HT-29 (cell line): ENCODE data around the gene XYLT1. TPM values are rescaled to one million over a fixed set of nuclear protein-coding genes. Genes with fewer than 3 reads are reported as not detected.
"Not testable (repeated sequence)": the region's sequence is repeated elsewhere in the genome, so short reads cannot be mapped to it uniquely, and the experiment has no call there.

Source experiments
- DNase-seq: peaks from one replicate; pipeline ENCODE4 v3.0.0-alpha.2; 2015; ENCODE audit warnings: low spot score
- total RNA-seq: library from RNA; depleted of rRNA; stranded (reverse); fragments of >200 nt; shearing (Covaris generic); gene quantifications from 2 replicates; pipeline ENCODE4 v1.2.3, GENCODE V29; 2014; rRNA removed

XYLT1 gene, protein sequence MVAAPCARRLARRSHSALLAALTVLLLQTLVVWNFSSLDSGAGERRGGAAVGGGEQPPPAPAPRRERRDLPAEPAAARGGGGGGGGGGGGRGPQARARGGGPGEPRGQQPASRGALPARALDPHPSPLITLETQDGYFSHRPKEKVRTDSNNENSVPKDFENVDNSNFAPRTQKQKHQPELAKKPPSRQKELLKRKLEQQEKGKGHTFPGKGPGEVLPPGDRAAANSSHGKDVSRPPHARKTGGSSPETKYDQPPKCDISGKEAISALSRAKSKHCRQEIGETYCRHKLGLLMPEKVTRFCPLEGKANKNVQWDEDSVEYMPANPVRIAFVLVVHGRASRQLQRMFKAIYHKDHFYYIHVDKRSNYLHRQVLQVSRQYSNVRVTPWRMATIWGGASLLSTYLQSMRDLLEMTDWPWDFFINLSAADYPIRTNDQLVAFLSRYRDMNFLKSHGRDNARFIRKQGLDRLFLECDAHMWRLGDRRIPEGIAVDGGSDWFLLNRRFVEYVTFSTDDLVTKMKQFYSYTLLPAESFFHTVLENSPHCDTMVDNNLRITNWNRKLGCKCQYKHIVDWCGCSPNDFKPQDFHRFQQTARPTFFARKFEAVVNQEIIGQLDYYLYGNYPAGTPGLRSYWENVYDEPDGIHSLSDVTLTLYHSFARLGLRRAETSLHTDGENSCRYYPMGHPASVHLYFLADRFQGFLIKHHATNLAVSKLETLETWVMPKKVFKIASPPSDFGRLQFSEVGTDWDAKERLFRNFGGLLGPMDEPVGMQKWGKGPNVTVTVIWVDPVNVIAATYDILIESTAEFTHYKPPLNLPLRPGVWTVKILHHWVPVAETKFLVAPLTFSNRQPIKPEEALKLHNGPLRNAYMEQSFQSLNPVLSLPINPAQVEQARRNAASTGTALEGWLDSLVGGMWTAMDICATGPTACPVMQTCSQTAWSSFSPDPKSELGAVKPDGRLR
- total RNA-seq: 0.10 and 0.38 TPM in 2 replicates

DNA sequence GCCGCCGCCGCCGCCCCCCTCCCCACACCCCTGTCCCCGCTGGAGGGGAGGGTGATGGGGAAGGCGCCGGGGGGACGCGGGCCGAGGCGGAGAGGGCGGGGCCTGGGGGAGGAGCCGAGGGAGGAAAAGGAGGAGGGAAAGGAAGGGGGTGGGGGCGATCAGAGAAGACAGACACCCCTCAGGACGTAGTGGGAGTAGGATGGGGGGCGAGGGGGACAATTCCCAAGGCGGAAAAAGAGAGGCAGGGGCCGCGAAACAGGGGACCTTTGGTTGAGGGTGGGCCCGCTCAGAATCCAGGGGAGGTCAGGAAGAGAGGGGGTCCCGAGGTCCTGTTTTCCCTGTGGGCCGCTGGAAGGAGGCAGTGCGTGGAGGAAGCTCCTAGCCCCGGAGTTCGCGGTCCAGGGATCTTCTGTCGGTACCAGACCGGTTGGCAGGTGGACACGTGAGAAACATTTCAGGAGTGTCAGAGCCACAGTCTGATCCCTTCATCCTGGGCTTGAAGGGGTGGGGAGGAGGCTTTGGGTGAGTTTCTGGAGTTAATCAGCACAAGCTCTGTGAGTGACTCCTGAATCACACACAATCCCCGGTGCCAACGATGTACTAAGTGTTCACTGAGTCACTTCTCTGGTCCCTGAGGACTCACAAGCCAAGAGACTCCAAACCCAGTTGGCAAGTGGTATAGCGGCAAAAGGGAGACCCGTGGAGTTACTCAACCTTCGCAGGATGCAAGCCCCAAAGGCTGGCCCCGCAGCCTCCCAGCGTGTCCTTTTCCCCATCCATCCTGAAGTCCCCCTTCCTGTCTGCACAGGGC is at the start of gene XYLT1:
TSS of gene XYLT1 (minus strand) at position 53 of the 811 bp plus-strand sequence. CDS start 164 bp downstream, outside the sequence.
- no peak for DNase-seq

DNA sequence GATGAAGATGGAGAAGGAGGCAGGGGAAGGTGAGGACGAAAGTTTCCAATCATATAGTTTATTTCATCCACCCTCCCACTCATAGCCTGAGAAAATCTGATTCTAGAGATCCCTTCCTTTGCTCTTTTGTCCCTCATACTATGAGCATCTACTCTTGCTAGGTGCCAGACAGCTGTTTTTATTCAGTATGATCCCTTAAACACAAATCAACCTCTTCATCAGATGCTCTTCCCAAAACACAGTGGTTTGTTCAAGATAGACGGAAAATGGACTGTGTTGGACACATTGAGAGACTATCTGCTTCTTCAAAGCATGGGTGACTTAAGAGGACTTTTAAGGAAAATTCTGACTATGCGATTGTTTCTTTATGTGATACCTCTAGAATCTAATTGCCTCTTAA is 49.4 kb upstream of the XYLT1 start:
- DNase-seq: no peak

DNA sequence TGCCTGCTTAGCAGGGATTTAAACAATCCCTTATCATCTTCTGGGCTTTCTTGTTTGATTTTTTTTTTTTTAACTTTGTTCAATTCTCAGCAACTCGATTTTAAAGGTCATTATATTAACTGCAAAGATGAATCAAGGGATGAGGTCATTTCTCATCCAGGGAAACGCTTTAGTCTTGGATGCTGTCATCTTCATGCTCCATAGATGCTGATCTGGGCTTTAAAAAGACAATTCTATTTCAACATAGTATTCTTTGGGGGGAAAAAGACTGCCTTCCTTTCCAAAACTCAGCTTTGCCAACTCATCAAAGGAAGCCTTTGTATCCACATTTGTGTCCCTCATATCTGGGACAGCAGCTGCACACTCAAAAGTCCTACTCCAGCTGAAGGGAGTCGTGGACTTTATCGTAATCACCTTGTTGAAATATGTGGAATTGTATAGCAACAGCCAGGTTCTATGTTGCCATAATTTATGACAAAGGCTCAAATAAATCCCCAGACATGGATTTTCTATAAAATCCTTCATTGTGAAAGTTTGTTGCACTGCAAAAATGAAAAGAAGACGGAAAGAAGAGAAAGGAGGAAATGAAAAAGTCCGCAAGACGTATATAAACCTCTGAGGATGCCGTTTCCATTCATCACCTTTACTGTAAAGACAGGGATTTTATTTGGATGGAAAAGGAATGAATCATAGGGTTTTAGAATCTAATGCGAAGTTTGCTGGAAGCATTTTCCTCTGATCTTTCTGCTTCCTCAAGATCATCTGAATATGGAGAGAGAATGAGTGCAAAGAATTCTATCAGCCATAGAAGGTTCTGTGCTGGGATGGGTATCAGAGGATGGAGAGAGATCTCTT is 48.6 kb upstream of the XYLT1 start:
- no peak for DNase-seq

DNA sequence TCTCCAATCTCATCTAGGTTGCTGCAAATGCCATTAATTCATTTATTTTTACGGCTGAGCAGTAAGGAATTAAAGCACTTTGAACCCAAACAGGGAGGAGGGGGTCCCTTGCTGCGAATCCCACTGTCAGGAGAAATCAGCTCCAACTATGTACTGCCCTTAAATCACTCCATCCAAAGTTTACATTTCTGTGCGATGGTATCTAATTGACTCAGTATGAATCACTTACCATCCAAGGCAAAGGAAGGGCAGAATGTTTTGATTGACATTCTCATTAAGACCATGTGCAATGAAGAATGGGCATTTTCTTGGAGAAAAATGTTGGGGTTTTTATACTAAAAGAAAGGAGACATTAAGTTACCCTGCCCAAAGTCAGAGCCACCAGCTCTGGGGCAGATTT is 47.7 kb upstream of the XYLT1 start:
- no peak for DNase-seq

DNA sequence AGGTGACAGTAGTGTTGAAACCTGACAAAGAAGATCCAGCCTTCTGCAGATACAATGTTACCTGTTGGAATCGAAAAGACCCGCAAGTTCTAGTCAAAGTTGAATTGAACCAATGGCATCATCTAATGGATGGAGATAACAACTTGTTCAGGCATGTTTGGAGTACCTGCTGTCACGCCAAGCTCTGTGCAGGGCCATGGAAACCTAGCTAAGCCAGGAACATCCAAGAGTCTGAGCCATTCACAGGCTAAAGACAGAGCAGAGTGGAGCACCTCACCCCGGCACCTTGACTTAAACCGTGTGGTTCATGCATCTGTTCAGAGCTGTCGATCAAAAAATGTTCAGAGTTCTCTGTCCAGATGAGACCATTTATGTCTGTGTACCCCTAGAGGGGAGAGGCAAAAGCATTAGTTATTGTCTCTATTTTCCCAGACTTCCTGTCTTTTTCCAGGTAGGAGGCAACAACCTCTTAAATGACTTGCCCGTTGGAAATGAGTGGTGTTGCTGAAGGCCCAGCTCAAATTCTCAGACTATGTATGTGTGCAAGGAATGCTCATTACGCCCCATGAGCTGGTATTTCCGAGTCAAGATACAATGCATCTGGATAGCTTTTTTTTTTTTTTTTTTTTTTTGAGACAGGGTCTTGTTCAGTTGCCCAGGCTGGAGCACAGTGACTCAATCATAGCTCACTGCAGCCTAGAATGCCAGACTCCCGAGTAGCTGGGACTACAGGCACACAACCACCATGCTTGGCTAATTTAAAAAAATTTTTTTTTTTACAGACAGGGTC is 44.9 kb upstream of the XYLT1 start:
- DNase-seq: no peak

DNA sequence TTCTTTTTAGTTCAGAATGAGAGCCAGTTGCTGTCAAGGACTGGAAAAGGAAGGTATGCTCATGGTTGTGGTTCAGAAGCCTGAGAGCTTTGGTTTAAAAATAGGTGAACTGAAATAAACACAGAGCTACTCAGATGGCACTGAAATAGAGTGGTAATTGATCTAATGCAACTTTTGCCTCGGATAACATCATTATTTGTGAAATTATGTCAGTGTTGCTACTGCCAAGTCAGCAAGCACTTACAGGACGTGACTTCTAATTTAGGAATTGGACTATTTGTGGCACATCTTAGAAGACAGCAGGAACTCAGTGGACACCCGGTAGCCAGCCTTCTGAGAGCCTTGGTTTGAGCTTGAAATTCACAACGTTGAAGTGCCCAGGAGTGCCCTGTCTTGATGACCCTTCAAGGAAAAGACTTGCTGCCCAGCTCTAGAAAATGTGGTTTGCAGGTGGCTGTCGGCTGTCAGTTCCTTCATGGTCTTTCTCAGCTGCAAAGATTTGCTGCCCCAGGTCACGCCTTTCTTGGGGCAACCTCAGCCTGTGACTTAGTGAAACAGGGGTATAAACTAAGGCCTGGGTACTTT is 42.0 kb upstream of the XYLT1 start:
- DNase-seq: no peak

DNA sequence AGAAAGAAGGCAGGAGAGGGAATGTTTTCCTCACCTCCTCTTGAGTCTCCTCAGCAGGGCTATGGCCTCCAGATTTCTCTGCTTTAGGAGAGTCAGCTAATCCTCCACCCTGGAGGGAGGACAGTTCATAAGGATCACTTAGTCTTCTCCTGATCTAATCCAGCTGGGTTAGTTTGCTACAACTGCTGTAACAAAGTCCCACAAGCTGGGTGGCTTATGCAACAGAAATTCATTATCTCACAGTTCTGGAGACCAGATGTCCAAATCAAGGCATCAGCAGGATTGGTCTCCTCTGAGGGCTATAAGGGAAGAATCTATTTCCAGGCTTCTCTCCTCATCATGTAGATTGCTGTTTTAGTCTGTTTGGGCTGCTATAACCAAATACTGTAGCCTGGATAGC is 40.6 kb upstream of the XYLT1 start:
- no peak for DNase-seq

DNA sequence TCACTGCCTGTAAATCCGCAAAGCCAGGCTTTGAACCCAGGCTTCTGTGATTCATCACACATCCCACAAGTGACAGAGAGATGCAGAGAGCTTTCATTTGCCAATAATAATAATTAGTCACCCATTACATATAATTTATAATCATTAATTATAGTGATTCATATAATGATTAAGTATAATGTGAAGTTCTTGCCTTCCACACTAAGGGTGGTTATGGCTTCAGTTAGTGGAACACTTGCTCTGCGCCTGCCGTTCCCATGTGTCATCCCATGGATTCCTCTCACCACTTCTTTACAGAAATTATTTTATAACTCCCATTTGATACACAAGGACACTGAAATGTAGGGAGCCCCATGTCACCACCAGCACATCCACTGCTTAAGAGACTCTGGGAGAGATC is 39.8 kb upstream of the XYLT1 start:
- no peak for DNase-seq

DNA sequence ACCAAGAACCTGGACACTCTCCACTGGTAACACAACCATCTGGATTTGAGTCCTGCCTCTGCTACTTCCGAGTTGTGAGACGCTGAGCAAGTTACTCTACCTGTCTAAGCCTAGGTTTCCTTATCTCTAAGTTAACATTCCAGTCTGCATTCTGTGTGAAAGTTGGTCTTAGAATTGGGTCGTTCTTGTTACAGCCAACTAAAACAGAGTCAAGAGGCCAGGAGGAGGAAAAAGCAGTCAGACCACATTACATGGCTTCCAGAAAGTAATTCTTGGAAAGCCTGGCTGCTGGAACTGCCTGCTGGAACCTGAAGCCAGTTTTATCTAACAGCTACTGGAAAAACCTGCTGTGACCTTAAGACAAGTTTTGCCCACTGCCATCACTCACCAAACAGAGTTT is 38.4 kb upstream of the XYLT1 start:
- no peak for DNase-seq

DNA sequence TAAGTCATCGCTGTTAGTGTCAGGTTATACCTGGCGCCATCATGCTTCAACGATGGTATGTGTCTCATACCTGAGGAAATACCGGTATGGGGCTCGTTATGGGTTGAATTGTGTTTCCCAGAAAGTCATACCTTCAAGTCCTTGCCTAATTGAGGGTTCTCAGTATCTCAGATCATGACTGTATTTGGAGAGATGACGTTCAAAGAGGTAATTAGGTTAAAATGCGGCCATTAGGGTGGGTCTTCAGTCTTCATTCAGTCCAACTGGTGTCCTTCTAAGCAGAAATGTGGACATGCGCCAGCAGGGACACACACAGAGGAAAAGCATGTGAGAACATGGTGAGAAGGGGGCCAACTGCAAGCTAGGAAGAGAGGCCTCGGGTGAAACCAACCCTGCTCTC is 37.5 kb upstream of the XYLT1 start:
- no peak for DNase-seq

DNA sequence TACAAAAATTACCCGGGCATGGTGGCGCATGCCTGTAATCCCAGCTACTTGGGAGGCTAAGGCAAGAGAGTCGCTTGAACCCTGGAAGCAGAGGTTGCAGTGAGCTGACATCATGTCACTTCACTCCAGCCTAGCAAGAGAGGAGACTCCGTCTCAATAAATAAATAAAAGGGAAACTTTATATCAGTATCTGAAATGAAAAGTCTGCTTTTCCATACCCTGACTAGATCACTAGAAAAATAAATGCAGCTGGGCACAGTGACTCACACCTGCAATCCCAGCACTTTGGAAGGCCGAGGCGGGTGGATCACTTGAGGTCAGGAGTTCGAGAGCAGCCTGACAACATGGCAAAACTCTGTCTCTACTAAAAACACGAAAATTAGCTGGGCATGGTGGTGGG is 36.8 kb upstream of the XYLT1 start:
- not testable (repeated sequence) for DNase-seq

DNA sequence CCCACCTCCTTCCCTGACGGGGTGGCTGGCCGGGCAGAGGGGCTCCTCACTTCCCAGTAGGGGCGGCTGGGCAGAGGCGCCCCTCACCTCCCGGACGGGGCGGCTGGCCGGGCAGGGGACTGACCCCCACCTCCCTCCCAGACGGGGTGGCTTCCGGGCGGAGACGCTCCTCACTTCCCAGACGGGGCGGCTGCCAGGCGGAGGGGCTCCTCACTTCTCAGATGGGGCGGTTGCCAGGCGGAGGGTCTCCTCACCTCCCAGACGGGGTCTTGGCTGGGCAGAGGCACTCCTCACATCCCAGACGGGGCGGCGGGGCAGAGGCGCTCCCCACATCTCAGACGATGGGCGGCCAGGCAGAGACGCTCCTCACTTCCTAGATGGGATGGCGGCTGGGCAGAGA is 35.1 kb upstream of the XYLT1 start:
- not testable (repeated sequence) for DNase-seq

DNA sequence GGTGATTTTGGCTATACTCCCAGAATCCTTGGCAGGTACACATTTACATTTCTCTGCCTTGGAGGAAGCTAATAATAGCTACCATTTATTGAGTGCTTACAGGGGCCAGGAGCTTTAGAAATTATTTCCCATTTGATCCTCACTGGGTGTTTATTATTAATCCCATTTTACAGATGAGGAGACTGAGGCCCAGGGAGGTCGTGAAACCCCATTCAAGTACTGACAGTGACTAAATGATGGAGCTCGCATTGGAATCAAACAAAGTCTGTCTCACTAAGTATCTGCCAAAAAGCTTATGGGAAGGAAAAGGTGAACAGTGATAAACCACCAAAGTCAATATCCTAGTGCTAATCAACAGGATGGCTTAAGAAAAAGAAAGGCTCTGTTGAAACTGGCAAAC is 33.3 kb upstream of the XYLT1 start:
- no peak for DNase-seq

DNA sequence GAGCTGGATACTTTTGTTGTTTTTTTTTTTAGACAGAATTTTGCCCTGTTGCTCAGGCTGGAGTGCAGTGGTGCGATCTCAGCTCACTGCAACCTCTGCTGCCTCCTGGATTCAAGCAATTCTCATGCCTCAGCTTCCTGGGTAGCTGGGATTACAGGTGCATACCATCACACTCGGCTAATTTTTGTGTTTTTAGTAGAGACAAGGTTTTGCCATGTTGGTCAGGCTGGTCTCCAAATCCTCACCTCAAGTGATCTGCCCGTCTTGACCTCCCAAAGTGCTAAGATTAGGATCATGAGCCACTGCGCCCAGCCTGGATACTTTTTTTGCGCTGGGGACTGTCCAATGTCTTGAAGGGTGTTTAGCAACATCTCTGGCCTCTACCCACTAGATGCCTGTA is 32.6 kb upstream of the XYLT1 start:
- no peak for DNase-seq

DNA sequence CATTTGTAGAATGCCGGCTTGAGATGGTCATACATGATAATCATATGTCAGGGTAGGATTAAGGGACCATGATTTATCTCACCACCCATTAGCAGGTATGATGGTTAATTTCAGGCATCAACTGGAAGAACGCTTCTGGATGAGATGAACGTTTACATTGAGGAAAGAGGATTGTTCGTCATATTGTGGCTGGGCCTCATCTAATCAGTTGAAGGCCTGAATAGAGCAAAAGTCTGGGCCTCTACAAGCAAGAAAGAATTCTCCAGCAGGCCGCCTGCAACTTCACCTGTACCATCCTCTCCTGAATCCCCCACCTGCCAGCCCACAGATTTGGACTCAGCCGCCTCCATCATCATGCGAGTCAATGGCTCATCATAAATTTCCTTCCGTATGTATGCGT is 30.6 kb upstream of the XYLT1 start:
- no peak for DNase-seq

DNA sequence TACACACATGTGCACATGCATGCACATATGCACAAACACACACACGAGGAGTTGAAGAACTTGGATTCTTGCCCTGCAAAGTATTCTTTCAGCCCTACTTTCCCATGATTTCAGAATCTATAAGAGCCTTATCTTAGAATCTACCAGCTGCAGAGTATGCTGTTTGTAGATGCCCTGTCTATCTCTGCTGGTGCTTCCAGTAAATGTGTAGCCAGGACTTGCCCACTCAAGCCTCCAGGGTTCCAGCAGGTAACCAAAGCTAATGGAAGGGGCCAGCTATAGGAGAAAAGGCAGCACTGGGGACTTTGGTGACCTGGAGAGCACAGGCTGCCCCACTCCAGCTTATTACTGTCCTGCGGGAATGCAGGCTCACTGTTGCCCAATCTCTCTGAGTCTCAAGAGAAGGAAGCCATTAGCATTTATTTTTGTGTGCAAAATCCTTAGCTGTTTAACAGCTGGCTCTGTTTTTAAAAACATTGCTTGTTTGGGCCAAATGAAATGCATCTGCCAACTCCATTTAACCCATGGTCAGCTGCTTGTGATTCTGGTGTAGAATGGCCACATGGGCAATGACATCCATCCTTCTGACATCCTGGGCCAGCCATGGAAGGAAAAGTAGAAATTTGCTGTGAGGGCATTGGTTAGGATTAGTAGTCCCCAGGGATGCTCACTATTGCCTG is 28.6 kb upstream of the XYLT1 start:
- DNase-seq: no peak

DNA sequence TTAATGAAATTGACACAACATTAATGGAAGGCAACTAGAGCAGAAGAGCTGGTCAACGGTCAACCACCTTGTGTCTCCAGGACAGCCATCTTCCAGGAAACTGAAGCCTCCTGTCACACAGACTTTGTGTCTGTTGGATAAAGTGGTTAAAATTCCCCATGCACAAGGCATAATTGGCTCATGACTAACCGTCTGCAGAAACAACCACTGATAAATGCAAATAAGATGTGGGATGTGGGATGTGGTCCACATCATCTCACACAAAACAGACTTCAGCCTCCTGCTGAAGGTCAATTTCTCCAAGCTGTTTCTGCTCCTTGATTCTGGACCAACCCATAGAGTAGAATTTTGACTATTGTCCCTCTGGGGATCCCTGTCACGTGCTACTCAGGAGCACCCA is 26.9 kb upstream of the XYLT1 start:
- no peak for DNase-seq

DNA sequence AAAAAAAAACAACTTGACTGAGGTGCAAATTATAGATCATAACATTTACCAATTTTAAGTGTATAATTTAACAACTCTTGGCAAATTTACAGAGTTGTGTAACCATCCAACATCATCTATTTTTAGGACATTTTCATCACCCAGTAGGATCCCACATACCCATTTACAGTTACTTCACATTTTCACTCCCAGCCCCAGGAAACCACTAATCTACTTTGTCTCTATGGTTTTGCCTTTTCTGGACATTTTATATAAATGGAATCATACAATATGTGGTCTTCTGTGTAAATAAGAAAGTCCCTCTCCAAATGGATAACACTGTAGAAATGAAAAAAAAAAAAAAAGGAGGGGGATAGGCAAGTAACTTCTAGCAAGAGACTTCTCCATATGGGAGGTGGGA is 26.1 kb upstream of the XYLT1 start:
- no peak for DNase-seq

DNA sequence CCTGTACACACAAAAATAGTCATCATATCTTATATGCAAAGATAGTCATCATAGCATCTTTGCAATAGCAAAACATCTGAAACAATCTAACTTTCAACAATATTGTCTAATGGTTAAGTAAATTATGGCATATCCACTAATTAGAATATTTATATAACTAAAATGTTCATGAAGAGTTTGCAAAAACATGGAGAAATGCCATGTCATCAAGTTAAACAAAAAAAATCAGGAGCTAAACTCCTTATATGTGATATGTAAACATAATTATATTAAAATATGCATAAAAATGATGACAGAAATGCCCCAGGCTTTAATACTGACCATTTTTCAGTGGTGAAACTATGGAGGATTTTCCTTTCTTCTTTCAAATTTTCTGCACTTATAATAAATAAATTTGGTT is 22.3 kb upstream of the XYLT1 start:
- no peak for DNase-seq
